GM12874 (cell line): ENCODE data around the gene OPCML.

Source experiments
- TF ChIP-seq, protein P1 (sequence below): IDR thresholded peaks from 2 replicates; pipeline ENCODE4 v1.5.1; 2011; ENCODE audit warnings: low read depth, mild to moderate bottlenecking, control low read depth, low read length, moderate library complexity; ENCODE audit not compliant: insufficient read depth

The OPCML gene

DNA sequence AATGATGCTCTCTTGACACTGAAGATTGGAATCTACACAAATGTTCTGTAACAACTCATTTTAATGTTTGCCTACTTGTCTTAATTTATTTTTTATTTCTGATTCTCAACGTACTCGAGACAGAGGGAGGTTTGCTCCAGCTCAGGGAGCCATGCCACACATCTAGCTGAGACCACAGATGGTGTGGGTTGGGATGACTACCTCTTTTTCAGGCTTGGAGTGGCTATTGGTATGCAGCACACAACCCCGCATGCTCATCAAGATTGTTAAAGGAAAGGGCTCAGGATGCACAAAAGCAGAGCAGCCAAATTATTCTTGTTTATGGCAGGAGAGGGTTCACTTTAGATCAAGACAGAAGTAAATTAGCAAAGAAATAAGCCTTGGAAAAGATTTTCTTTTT lies 424.5 kb downstream of the OPCML start:
- TF ChIP-seq, protein P1, sequence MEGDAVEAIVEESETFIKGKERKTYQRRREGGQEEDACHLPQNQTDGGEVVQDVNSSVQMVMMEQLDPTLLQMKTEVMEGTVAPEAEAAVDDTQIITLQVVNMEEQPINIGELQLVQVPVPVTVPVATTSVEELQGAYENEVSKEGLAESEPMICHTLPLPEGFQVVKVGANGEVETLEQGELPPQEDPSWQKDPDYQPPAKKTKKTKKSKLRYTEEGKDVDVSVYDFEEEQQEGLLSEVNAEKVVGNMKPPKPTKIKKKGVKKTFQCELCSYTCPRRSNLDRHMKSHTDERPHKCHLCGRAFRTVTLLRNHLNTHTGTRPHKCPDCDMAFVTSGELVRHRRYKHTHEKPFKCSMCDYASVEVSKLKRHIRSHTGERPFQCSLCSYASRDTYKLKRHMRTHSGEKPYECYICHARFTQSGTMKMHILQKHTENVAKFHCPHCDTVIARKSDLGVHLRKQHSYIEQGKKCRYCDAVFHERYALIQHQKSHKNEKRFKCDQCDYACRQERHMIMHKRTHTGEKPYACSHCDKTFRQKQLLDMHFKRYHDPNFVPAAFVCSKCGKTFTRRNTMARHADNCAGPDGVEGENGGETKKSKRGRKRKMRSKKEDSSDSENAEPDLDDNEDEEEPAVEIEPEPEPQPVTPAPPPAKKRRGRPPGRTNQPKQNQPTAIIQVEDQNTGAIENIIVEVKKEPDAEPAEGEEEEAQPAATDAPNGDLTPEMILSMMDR, result no peak

DNA sequence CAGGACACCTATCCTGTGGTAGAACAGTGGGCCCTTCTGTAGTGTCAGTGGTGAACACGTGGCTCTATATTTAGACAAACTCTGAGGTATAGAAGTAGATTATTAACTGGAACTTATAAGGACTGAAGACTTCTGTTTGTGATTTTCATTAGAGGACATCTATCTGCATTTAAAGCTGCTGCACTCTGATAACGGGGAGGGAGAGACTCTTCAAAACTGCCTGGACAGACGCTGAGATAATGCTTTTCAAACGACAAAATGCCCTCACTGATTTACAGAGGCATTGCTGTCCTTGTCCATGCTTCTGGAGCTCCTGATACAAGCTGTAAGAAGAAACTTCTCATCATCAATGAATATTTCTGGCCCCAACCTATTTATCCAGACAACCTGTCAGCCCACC lies 425.2 kb downstream of the OPCML start:
- TF ChIP-seq, protein P1, result no peak

DNA sequence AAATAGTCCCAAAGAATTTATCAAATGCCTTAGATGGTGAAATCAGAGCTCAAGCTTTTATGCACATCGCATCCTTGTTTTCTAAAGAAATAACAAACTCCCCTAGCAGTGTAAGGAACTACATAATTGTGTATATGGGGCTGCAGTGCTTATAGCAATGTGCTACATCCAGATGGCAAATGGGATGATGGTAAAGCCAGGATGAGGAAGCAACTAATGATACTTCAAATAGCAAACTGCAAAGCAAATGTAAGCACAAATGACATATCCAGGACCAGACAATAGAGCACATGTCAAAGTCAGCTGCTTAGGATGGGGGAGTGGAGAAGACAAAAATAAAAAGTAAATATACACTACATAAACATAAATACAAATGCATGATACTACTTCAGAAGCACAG lies 425.9 kb downstream of the OPCML start:
- TF ChIP-seq, protein P1, result no peak

DNA sequence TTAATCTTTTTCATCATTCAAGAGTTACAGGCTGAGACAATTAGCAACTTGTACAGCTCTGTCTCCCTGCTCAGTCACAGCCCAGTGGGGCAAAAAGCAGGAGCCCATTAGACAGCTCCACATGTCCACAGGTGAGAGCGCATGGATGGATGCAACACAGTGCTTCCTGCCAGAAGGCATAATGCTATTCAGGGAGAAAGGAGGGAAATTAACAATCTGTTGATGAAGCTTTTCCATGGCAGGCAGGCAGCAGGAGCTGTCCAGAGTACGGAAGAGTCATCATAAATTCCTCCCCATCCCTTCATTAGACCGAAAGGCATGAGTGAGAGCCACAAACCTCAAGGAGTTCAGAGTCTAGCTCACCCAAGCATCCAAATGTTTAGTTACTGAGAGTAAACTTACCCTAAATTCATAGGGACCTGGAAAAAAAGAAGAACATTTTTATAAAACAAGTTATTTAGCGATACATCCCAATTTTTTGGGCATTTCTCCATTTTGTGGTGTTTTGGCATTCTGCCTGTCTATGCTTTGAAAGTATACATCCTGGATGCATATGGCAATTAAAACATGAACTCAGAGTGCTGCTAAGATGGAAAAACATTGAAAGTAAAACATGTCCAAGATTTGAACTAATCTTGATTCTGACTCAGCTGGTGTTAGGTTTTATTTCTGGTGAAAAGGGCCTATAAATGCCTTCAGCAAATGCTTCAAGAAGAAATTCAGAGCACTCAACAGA lies 428.1 kb downstream of the OPCML start:
- TF ChIP-seq, protein P1, result no peak

DNA sequence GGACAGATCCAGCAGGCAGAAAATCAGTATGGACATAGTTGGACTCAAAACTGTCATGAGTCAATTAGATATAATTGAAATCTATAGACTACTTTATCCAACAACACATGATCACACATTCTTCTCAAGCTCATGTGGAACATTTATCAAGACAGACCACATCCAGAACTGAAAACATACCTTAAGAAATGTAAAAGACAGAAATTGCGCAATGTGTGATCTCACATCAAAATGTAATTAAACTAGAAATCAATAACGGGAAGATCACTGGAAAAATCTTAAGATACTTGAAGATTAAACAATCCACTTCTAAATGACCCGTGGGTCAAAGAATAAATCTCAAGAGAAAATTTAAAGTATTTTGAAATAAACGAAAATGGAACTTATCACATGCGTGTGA lies 435.3 kb downstream of the OPCML start:
- TF ChIP-seq, protein P1, result no peak

DNA sequence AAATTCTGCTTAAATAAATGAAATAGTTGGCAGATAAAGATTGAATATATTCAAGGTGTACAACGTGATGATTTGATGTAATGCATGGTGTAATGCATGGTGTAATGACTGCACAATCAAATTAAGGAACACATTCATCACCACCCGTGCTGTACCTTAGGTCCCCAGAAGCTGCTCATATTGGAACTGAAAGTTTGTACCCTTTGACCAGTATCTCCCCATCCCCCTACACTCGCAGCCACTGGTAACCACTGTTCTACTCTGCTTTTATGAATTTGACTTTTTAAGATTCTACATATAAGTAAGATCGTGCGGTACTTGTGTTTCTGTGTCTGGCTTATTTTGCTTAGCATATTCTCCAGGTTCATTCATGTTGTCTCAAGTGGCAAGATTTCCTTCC lies 445.8 kb downstream of the OPCML start:
- TF ChIP-seq, protein P1, result no peak

DNA sequence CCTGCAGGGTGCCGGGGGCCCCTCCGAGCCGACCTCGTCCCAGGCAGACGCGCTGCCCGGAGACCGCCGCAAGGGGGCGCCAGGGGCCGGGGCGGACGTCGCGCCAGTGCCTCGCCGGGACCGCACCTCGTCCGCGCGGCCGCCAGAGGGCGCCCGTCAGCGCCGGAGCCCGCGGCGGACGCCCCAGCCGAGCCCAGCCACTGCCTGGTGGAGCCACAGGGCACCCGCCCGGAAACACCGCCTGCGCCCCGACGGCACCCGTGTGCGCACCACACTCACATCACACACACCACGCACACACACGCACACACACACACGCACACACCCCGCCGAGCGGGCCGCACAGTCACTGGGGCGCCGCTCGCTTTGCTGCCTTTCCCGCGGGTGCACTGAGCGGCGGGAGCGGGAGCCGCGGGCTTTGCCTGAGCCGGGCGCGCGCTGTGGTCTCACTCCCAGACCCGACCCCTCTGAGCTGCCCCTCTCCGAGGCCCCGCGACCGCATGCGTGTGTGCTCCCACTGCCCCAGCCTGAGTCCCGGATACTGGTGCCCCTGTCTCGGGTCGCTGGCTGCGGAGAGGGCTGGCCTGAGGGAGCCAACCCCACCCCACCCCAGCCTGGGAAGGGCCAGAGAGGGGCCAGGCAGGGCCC lies 449.3 kb downstream of the OPCML start:
- TF ChIP-seq, protein P1, result peak; percentile 81
